Suprapubic skin (tissue), 4 donors: ENCODE measurements around the gene CDC14A.

Experiments
- CTCF ChIP-seq, 2 donors: fragments of 200-600 bp in 1 of 2; fragments of 450-650 bp in 1 of 2; sonication (generic) in 1 of 2; IDR thresholded peaks; one replicate each; pipeline ENCODE4 v1.5.1; 2016 to 2019; ENCODE audit warnings: antibody characterized with exemption in 2 of 2, mild to moderate bottlenecking in 1 of 2, moderate library complexity in 1 of 2
- EP300 ChIP-seq: sonication (generic); formaldehyde crosslinking; IDR thresholded peaks from one replicate; pipeline ENCODE4 v1.6.1; 2017; ENCODE audit warnings: antibody characterized with exemption
- POLR2A ChIP-seq, 2 donors: fragments of 450-650 bp; IDR thresholded peaks; one replicate each; pipeline ENCODE4 v1.6.1; 2017; ENCODE audit warnings: antibody characterized with exemption in 2 of 2, mild to moderate bottlenecking in 2 of 2, moderate library complexity in 2 of 2
- POLR2AphosphoS5 ChIP-seq, 3 donors: sonication (generic); formaldehyde crosslinking; IDR thresholded peaks; one replicate each; pipeline ENCODE4 v1.6.1; 2017; ENCODE audit warnings: antibody characterized with exemption in 3 of 3

- TF ChIP-seq EP300 (no peak), POLR2AphosphoS5 (IDR thresholded peaks at IDR 0.05) (no peak), CTCF (IDR thresholded peaks at IDR 0.05) (no peak), POLR2A (IDR thresholded peaks at IDR 0.05) (no peak)
These were observed 43.6 kb downstream of the CDC14A start for GRCh38 chr1:100395913-100396312.
